DND-41 (cell line): ENCODE data around the gene EFNA3.

Experiments
- ATAC-seq: fragments of 200-7000 bp; cut with Tn5 transposase; 3 replicates; pipeline ENCODE4 v1.9.1; 2021; ENCODE audit warnings: low read depth; ENCODE audit not compliant: insufficient read depth
- DNase-seq: peaks from one replicate; pipeline ENCODE4 v3.0.0-alpha.2; 2020
- H2AFZ ChIP-seq: 2 replicates; pipeline ENCODE4 v1.6.0; 2012; ENCODE audit warnings: low read depth, low read length
- H3K27ac ChIP-seq: 2 replicates; pipeline ENCODE4 v1.5.1; 2012; ENCODE audit warnings: low read length, inconsistent platforms
- H3K27me3 ChIP-seq: fragments of 200-600 bp; sonication (generic); 2 replicates; pipeline ENCODE4 v1.6.0; 2012; ENCODE audit warnings: low read length, mild to moderate bottlenecking, inconsistent platforms; ENCODE audit not compliant: insufficient read depth, poor library complexity
- H3K36me3 ChIP-seq: 2 replicates; pipeline ENCODE4 v1.5.1; 2012; ENCODE audit warnings: low read length, inconsistent platforms; ENCODE audit not compliant: insufficient read depth
- H3K4me1 ChIP-seq: 2 replicates; pipeline ENCODE4 v1.5.1; 2012; ENCODE audit warnings: mild to moderate bottlenecking, low read length; ENCODE audit not compliant: insufficient read depth
- H3K4me2 ChIP-seq: 2 replicates; pipeline ENCODE4 v1.6.0; 2012; ENCODE audit warnings: mild to moderate bottlenecking, moderate library complexity, low read length, inconsistent platforms; ENCODE audit not compliant: insufficient read depth
- H3K4me3 ChIP-seq, 2 experiments: fragments of 200-600 bp in 1 of 2; shearing (Covaris generic) in 1 of 2; 2 replicates each; pipeline ENCODE4 v1.5.1; 2012 to 2016; ENCODE audit warnings: inconsistent platforms in 2 of 2, low read length in 2 of 2, mild to moderate bottlenecking in 2 of 2, low read depth in 1 of 2, moderate library complexity in 1 of 2
- H3K79me2 ChIP-seq: 2 replicates; pipeline ENCODE4 v1.6.0; 2012; ENCODE audit warnings: low read length, inconsistent platforms; ENCODE audit not compliant: insufficient read depth
- H3K9ac ChIP-seq: 2 replicates; pipeline ENCODE4 v1.6.0; 2012; ENCODE audit warnings: low read depth, mild to moderate bottlenecking, inconsistent platforms, low read length, moderate library complexity
- H3K9me3 ChIP-seq: 2 replicates; pipeline ENCODE4 v1.5.1; 2012; ENCODE audit warnings: low read length, moderate library complexity, mild to moderate bottlenecking, inconsistent platforms; ENCODE audit not compliant: insufficient read depth, severe bottlenecking
- H4K20me1 ChIP-seq: 2 replicates; pipeline ENCODE4 v1.6.0; 2012; ENCODE audit warnings: low read length; ENCODE audit not compliant: insufficient read depth
- EZH2 ChIP-seq: IDR thresholded peaks from 3 replicates; pipeline ENCODE4 v1.6.1; 2012; ENCODE audit warnings: borderline replicate concordance, low read depth, mild to moderate bottlenecking, moderate library complexity, low read length, inconsistent platforms; ENCODE audit not compliant: severe bottlenecking
- TF ChIP-seq, protein P1 (sequence below): IDR thresholded peaks from 2 replicates; pipeline ENCODE4 v1.5.1; 2012; ENCODE audit warnings: borderline replicate concordance, low read length, moderate library complexity, mild to moderate bottlenecking; ENCODE audit not compliant: poor library complexity, severe bottlenecking; ENCODE audit errors: extremely low read depth

EFNA3 gene

DNA sequence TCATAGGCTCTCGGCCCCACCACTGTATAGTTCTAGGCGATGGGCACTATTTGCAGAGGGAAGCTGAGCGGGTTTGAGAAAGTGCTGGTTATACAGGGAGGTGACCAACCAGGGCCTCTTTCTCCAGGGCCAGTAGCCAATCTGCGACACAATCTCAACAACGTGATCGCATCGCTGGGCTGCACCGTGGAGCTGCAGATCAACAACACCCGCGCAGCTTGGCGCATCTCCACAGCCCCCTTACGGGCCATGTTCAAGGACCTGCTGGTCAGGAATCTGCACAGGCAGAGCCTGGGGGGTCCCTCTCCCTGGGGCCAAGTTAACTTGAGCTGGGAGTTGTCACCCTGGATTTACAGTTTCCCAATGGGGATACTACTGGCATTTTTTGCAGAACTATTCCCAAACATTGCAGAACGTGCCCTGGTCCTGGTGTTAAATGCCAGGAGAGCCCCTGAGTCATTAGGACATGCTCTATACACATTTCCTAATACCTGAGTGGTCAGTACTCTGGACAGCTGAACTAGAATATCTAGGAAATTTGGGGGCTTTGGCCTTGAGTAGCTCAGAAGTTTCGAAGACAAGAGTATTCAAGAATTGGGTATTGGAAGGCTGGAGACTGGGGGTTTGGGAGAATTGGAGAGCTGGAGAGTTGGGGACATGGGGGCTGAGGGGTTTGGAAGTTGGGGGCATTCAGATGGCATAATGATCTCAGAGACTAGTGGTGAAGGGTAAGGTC, 38.1 kb upstream of the EFNA3 start:
- Histone ChIP-seq H2AFZ (no peak overlapping the region), H3K36me3 (no peaks in the 10 kb centered on the region), H3K79me2 (no peaks in the 10 kb centered on the region), H3K4me3 (no peak overlapping the region), H3K9me3 (no peaks in the 10 kb centered on the region), H3K4me2 (no peak overlapping the region), H3K27ac (no peak overlapping the region), H3K4me1 (no peaks in the 10 kb centered on the region), H4K20me1 (peaks cover 11% of the 10 kb centered on the region; the same call in 1 of the 2 replicates), H3K27me3 (peaks cover 33% of the 10 kb centered on the region), H3K9ac (no peak overlapping the region)
- ATAC-seq (no peak), DNase-seq (no peak)
- TF ChIP-seq, protein P1, sequence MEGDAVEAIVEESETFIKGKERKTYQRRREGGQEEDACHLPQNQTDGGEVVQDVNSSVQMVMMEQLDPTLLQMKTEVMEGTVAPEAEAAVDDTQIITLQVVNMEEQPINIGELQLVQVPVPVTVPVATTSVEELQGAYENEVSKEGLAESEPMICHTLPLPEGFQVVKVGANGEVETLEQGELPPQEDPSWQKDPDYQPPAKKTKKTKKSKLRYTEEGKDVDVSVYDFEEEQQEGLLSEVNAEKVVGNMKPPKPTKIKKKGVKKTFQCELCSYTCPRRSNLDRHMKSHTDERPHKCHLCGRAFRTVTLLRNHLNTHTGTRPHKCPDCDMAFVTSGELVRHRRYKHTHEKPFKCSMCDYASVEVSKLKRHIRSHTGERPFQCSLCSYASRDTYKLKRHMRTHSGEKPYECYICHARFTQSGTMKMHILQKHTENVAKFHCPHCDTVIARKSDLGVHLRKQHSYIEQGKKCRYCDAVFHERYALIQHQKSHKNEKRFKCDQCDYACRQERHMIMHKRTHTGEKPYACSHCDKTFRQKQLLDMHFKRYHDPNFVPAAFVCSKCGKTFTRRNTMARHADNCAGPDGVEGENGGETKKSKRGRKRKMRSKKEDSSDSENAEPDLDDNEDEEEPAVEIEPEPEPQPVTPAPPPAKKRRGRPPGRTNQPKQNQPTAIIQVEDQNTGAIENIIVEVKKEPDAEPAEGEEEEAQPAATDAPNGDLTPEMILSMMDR: no peak
- no peak for TF ChIP-seq EZH2

DNA sequence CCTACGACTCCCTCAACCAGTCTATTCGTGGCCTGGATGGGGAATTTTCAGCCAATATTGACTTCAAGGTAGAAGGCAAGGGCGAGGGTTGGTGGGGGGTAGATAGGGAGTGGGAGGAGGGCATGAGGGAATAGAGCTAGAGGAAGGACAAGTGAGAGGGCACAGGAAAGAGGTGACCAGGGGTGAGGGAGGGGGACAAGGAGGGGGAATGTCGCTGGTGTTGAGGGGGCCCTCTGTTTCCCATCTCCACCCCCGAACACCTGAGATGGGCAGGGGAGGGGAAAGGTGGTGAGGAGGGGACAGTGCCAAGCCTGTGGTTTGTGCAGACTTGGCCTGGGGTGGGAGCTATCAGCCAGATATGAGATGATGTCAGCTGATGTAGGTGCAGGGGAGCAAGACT, 35.8 kb upstream of the EFNA3 start:
- Histone ChIP-seq H3K9ac (no peak overlapping the region), H3K4me2 (no peak overlapping the region), H3K36me3 (no peaks in the 10 kb centered on the region), H3K27me3 (peaks cover 36% of the 10 kb centered on the region), H2AFZ (no peak overlapping the region), H3K27ac (no peak overlapping the region), H3K4me3 (no peak overlapping the region), H3K9me3 (no peaks in the 10 kb centered on the region), H4K20me1 (peaks cover 5% of the 10 kb centered on the region), H3K79me2 (no peaks in the 10 kb centered on the region), H3K4me1 (no peaks in the 10 kb centered on the region)
- TF ChIP-seq, protein P1: no peak
- TF ChIP-seq EZH2: no peak
- ATAC-seq: no peak
- no peak for DNase-seq

DNA sequence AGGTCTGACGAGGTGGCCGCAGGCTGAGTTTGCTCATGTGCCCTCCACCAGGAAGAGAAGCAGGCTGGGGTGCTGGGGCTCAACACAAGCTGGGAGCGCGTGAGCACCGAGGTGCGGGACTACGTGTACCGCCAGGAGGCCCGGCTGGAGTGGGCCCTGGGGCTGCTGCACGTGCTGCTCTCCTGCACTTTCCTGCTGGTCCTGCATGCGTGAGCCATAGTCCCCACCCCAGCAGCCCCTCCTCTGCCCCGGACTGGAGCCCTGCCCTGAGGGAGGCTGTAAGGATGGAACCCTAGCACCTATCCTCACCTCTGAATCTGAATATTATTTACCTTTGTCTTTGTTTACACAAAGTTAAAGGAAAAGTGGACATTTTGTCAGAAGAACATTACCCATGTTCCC, 35.3 kb upstream of the EFNA3 start:
- DNase-seq (no peak), ATAC-seq (no peak)
- Histone ChIP-seq H3K27me3 (peaks cover 31% of the 10 kb centered on the region), H4K20me1 (peaks cover 5% of the 10 kb centered on the region), H3K9ac (no peak overlapping the region), H3K79me2 (no peaks in the 10 kb centered on the region), H3K9me3 (no peaks in the 10 kb centered on the region), H3K36me3 (no peaks in the 10 kb centered on the region), H3K4me2 (no peak overlapping the region), H2AFZ (no peak overlapping the region), H3K4me3 (no peak overlapping the region), H3K27ac (no peak overlapping the region), H3K4me1 (no peaks in the 10 kb centered on the region)
- no peak for TF ChIP-seq EZH2
- TF ChIP-seq, protein P1: no peak

DNA sequence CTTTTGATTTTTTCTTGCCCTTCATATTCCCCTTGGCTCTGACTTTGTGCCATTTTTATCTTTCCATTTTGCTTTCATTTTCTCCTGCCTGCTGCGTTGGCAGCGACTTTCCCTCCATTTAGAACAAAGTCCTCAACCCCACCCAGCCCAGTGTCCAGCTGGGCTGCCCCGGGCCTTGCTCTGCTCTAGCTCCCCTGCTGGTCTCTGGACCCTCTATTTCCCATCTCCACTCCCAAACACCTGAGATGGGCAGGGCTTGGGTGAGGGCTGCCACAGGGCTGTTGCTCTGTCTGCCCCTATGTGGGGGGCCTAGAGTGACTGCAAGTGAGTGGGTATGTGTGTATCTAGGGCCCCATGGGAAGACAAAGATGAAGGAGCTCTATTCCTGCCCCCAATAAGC, 34.8 kb upstream of the EFNA3 start:
- Histone ChIP-seq H3K36me3 (no peaks in the 10 kb centered on the region), H3K9ac (no peak overlapping the region), H3K27ac (no peak overlapping the region), H3K4me2 (no peak overlapping the region), H3K4me1 (no peaks in the 10 kb centered on the region), H3K4me3 (no peak overlapping the region), H2AFZ (no peak overlapping the region), H4K20me1 (peaks cover 5% of the 10 kb centered on the region), H3K9me3 (no peaks in the 10 kb centered on the region), H3K27me3 (peaks cover 30% of the 10 kb centered on the region), H3K79me2 (no peaks in the 10 kb centered on the region)
- no peak for ATAC-seq
- no peak for TF ChIP-seq EZH2
- TF ChIP-seq, protein P1: no peak
- no peak for DNase-seq
